AG09319 (cell line): Measurements from ENCODE around the gene SPPL3.

Source experiments
- DNase-seq: peaks from one replicate; pipeline ENCODE4 v3.0.0-alpha.2; 2010; ENCODE audit warnings: low read depth; ENCODE audit errors: extremely low read depth
- CTCF ChIP-seq: IDR thresholded peaks from 2 replicates; pipeline ENCODE4 v1.5.1; 2011; ENCODE audit warnings: low read depth, mild to moderate bottlenecking, inconsistent platforms, low read length, moderate library complexity

SPPL3 gene

GRCh38 chr12:120884644-120885043, 19.5 kb downstream of the SPPL3 start:
- no peak for TF ChIP-seq CTCF

GRCh38 chr12:120882055-120882555, 22.1 kb downstream of the SPPL3 start:
- no peak for TF ChIP-seq CTCF
- no peak for DNase-seq

More at GRCh38 chr12:120884644-120885043, 19.5 kb downstream of the SPPL3 start:
- DNase-seq, result no peak

GRCh38 chr12:120879718-120880300, 24.3 kb downstream of the SPPL3 start:
- no peak for TF ChIP-seq CTCF
- no peak for DNase-seq

GRCh38 chr12:120879102-120879501, 25.1 kb downstream of the SPPL3 start:
- TF ChIP-seq CTCF, result no peak
- no peak for DNase-seq

- DNase-seq, result no peak
- TF ChIP-seq CTCF, result no peak
These were observed 29.5 kb downstream of the SPPL3 start for GRCh38 chr12:120874547-120875245.

GRCh38 chr12:120873226-120873625, 30.9 kb downstream of the SPPL3 start:
- no peak for DNase-seq
- TF ChIP-seq CTCF, result no peak

- DNase-seq, result no peak
- TF ChIP-seq CTCF, result no peak
These were observed 31.7 kb downstream of the SPPL3 start for GRCh38 chr12:120872487-120872886.
